ENCODE measurements around the gene DIS3L2.

The DIS3L2 gene

DNA sequence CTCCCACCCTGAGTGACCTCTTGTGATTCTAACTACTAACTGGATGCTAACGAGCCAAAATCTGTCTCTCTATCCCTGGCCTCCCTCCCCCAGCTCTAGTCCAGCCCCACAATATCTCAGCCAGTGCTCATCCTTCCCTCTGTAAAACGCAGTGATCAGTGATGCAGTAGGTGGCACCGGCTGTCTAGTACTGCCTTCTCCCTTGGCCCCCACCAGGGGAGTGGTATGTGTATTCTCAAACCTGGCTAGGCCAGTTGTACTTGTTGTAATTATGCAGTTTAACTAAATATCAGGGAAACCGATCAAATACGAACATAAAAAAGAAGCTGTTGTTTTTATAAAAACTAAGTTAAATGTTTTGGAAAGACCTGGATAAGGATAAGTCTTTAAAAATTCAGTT, 303.8 kb downstream of the DIS3L2 start:
- H3K18ac ChIP-seq (ENCODE audit: low read length), result no peak overlapping the region
- H3K4ac ChIP-seq (ENCODE audit: low read depth, low read length), result no peak overlapping the region
- no peak overlapping the region for H3K9ac ChIP-seq (ENCODE audit: low read length)
- no peak overlapping the region for H4K8ac ChIP-seq (ENCODE audit: low read depth, low read length)
- no peak overlapping the region for H3K4me2 ChIP-seq (ENCODE audit: low read length)
- WGBS (ENCODE audit: extremely low coverage, insufficient coverage, low lambda C conversion rate), result no CpG with 5 or more reads among the region's 5 CpGs
- no peaks in the 10 kb centered on the region for H3K4me1 ChIP-seq (ENCODE audit: control insufficient read depth, low read depth, low read length)
- no peak overlapping the region for H3K27ac ChIP-seq (ENCODE audit: low read depth, low read length)
- no peaks in the 10 kb centered on the region for H3K36me3 ChIP-seq (ENCODE audit: control insufficient read depth, insufficient read depth, low read length)
- H2BK5ac ChIP-seq (ENCODE audit: low read length), result no peak overlapping the region
- H3K56ac ChIP-seq (ENCODE audit: low read length), result no peak overlapping the region
- no peak overlapping the region for H2AK5ac ChIP-seq (ENCODE audit: low read length)
- no peak for DNase-seq
- H2BK15ac ChIP-seq (replicated peaks; ENCODE audit: low read depth), result no peak overlapping the region
- H4K5ac ChIP-seq (ENCODE audit: low read length), result no peak overlapping the region
- H3K79me1 ChIP-seq (ENCODE audit: low read length), result no peaks in the 10 kb centered on the region
- H3K79me2 ChIP-seq (ENCODE audit: control insufficient read depth, insufficient read depth, low read length), result no peaks in the 10 kb centered on the region
- H3K23ac ChIP-seq (ENCODE audit: low read length), result no peak overlapping the region
- H2BK120ac ChIP-seq (ENCODE audit: low read depth, low read length), result no peak overlapping the region
- H3K27me3 ChIP-seq (ENCODE audit: insufficient read depth, low read length, poor library complexity), result no peaks in the 10 kb centered on the region
- H3K4me3 ChIP-seq (ENCODE audit: low read length), result no peak overlapping the region

DNA sequence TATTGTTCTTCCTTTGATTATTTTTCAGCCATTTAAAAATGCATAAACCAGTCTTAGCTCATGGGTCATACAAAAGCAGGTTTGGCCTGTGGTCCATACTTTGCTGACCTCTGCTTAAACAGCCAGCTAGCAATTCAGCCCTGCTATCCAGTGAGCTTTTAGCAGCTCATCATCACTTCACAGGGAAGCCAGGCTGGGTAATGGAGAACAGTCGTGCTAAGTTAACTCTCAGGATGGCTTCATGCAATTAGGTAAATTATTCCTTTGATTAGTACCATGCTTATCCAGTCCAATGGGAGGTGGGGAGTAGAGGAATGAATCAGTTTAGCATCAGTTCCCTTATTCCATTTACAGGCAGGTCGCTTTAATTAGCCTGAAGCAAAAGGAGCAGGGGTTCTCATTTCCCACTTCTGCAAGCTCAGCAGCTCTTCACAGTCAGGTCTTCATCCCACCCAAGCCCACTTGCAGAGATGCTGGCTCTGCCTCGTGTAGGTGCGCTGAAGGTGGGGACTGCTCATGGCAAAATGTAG, 307.2 kb downstream of the DIS3L2 start:
- Histone ChIP-seq H3K4ac (ENCODE audit: low read depth, low read length) (no peak overlapping the region), H3K79me2 (ENCODE audit: control insufficient read depth, insufficient read depth, low read length) (no peaks in the 10 kb centered on the region), H2AK5ac (ENCODE audit: low read length) (no peak overlapping the region), H3K4me1 (ENCODE audit: control insufficient read depth, low read depth, low read length) (no peaks in the 10 kb centered on the region), H3K36me3 (ENCODE audit: control insufficient read depth, insufficient read depth, low read length) (no peaks in the 10 kb centered on the region), H3K23ac (ENCODE audit: low read length) (no peak overlapping the region), H2BK120ac (ENCODE audit: low read depth, low read length) (no peak overlapping the region), H3K27me3 (ENCODE audit: insufficient read depth, low read length, poor library complexity) (no peaks in the 10 kb centered on the region), H3K56ac (ENCODE audit: low read length) (no peak overlapping the region), H3K18ac (ENCODE audit: low read length) (no peak overlapping the region), H2BK15ac (replicated peaks; ENCODE audit: low read depth) (no peak overlapping the region), H4K5ac (ENCODE audit: low read length) (no peak overlapping the region), H3K79me1 (ENCODE audit: low read length) (no peaks in the 10 kb centered on the region), H3K9ac (ENCODE audit: low read length) (no peak overlapping the region), H3K4me3 (ENCODE audit: low read length) (no peak overlapping the region), H3K4me2 (ENCODE audit: low read length) (no peak overlapping the region), H3K27ac (ENCODE audit: low read depth, low read length) (no peak overlapping the region), H2BK5ac (ENCODE audit: low read length) (no peak overlapping the region), H4K8ac (ENCODE audit: low read depth, low read length) (no peak overlapping the region)
- WGBS (ENCODE audit: extremely low coverage, insufficient coverage, low lambda C conversion rate), result no CpG with 5 or more reads among the region's 4 CpGs
- DNase-seq, result peak; percentile 70

DNA sequence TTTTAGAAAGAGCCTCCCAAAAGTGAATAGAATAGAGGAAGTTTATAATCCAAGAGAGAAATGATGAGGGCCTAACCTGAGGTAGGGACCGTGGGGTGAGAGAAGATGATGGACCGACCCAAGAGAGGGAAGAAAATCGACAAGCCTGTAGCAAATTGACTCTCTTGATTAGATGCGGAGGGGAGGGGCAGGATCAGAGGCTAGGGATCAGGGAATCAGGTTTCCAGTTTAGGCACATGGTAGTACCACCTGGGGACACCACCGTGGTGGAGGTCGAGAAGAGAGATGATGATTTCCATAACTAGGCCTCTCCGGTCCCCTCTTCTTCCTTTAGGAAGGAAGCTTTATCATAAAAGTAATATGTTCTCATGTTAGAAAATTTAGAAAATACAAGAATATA, 308.4 kb downstream of the DIS3L2 start:
- H3K23ac ChIP-seq (ENCODE audit: low read length), result no peak overlapping the region
- no peak overlapping the region for H3K4me2 ChIP-seq (ENCODE audit: low read length)
- DNase-seq, result no peak
- no peak overlapping the region for H3K4me3 ChIP-seq (ENCODE audit: low read length)
- no peak overlapping the region for H3K56ac ChIP-seq (ENCODE audit: low read length)
- H2BK5ac ChIP-seq (ENCODE audit: low read length), result no peak overlapping the region
- H3K79me2 ChIP-seq (ENCODE audit: control insufficient read depth, insufficient read depth, low read length), result no peaks in the 10 kb centered on the region
- no peak overlapping the region for H3K4ac ChIP-seq (ENCODE audit: low read depth, low read length)
- H4K8ac ChIP-seq (ENCODE audit: low read depth, low read length), result no peak overlapping the region
- no peaks in the 10 kb centered on the region for H3K79me1 ChIP-seq (ENCODE audit: low read length)
- no peak overlapping the region for H3K18ac ChIP-seq (ENCODE audit: low read length)
- no peaks in the 10 kb centered on the region for H3K4me1 ChIP-seq (ENCODE audit: control insufficient read depth, low read depth, low read length)
- no CpG with 5 or more reads among the region's 7 CpGs for WGBS (ENCODE audit: extremely low coverage, insufficient coverage, low lambda C conversion rate)
- no peaks in the 10 kb centered on the region for H3K36me3 ChIP-seq (ENCODE audit: control insufficient read depth, insufficient read depth, low read length)
- no peak overlapping the region for H2AK5ac ChIP-seq (ENCODE audit: low read length)
- no peak overlapping the region for H3K27ac ChIP-seq (ENCODE audit: low read depth, low read length)
- H3K27me3 ChIP-seq (ENCODE audit: insufficient read depth, low read length, poor library complexity), result no peaks in the 10 kb centered on the region
- H2BK15ac ChIP-seq (replicated peaks; ENCODE audit: low read depth), result no peak overlapping the region
- no peak overlapping the region for H2BK120ac ChIP-seq (ENCODE audit: low read depth, low read length)
- no peak overlapping the region for H3K9ac ChIP-seq (ENCODE audit: low read length)
- no peak overlapping the region for H4K5ac ChIP-seq (ENCODE audit: low read length)

DNA sequence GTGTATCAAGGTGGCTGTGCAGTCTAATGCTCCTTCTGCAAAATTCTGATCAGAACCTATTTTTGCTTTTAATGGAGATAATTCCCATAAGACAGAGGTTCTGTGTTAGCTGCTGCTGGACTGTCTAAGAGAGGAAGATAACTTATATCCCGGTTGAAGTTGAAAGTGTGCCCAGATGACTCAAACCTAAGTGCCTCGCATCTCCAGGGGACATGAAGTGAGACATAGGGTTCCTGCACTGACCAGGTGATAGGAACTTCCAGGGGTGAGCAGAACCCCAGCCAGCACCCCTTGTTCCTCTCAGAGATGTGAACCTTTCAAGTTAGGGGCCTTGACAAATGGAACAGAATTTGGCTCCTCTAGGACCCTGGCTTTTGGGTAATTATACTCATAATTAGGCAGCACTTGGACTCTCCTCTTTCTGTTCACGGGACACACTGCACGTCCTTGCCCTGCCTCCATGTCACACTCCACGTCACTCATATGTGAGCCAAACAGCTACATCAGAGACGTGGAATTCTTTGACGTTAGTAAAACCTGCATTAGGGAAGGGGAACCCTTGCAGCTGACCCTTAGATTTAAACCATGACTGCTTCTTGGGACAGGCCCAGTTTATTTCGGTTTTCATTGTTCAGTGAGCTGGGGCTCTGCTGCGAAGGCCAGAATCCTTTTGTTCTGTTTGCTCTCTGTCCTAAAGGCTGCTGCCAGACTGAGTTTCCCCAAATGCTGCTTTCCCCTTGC, 312.6 kb downstream of the DIS3L2 start:
- Histone ChIP-seq H3K56ac (ENCODE audit: low read length) (no peak overlapping the region), H3K4ac (ENCODE audit: low read depth, low read length) (no peak overlapping the region), H3K4me1 (ENCODE audit: control insufficient read depth, low read depth, low read length) (peaks cover 11% of the 10 kb centered on the region), H2BK120ac (ENCODE audit: low read depth, low read length) (no peak overlapping the region), H3K18ac (ENCODE audit: low read length) (no peak overlapping the region), H3K27ac (ENCODE audit: low read depth, low read length) (no peak overlapping the region), H3K23ac (ENCODE audit: low read length) (no peak overlapping the region), H3K4me3 (ENCODE audit: low read length) (no peak overlapping the region), H3K79me2 (ENCODE audit: control insufficient read depth, insufficient read depth, low read length) (no peaks in the 10 kb centered on the region), H3K79me1 (ENCODE audit: low read length) (no peaks in the 10 kb centered on the region), H2BK15ac (replicated peaks; ENCODE audit: low read depth) (no peak overlapping the region), H3K27me3 (ENCODE audit: insufficient read depth, low read length, poor library complexity) (no peaks in the 10 kb centered on the region), H4K5ac (ENCODE audit: low read length) (no peak overlapping the region), H3K9ac (ENCODE audit: low read length) (no peak overlapping the region), H3K4me2 (ENCODE audit: low read length) (no peak overlapping the region), H2AK5ac (ENCODE audit: low read length) (no peak overlapping the region), H4K8ac (ENCODE audit: low read depth, low read length) (no peak overlapping the region), H3K36me3 (ENCODE audit: control insufficient read depth, insufficient read depth, low read length) (no peaks in the 10 kb centered on the region), H2BK5ac (ENCODE audit: low read length) (no peak overlapping the region)
- WGBS (ENCODE audit: extremely low coverage, insufficient coverage, low lambda C conversion rate), result no CpG with 5 or more reads among the region's 9 CpGs
- no peak for DNase-seq

DNA sequence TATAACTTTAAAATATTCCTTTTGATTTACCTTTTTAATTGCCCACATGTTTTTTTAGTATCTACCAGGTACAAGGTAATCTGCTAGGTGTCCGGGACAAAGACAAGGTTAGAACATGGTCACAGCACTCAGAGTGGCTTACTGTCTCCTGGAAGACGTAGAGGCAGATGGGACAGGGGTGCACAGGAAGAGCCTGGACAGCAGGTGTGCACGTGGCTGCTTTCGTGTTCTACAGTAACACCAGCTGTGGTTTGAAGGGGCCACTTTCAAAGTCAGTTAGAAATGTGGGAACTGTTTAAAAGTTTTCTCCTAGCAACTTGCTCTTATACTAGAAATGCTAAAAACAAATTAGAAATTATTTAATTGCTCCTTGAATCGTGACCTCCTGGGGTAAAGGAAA, 314.2 kb downstream of the DIS3L2 start:
- Histone ChIP-seq H4K5ac (ENCODE audit: low read length) (no peak overlapping the region), H3K36me3 (ENCODE audit: control insufficient read depth, insufficient read depth, low read length) (no peaks in the 10 kb centered on the region), H3K27me3 (ENCODE audit: insufficient read depth, low read length, poor library complexity) (no peaks in the 10 kb centered on the region), H3K4me2 (ENCODE audit: low read length) (no peak overlapping the region), H2BK120ac (ENCODE audit: low read depth, low read length) (no peak overlapping the region), H3K4me3 (ENCODE audit: low read length) (no peak overlapping the region), H3K56ac (ENCODE audit: low read length) (no peak overlapping the region), H3K4me1 (ENCODE audit: control insufficient read depth, low read depth, low read length) (peaks cover 11% of the 10 kb centered on the region), H3K27ac (ENCODE audit: low read depth, low read length) (no peak overlapping the region), H3K9ac (ENCODE audit: low read length) (no peak overlapping the region), H3K23ac (ENCODE audit: low read length) (no peak overlapping the region), H2BK5ac (ENCODE audit: low read length) (no peak overlapping the region), H3K18ac (ENCODE audit: low read length) (no peak overlapping the region), H2BK15ac (replicated peaks; ENCODE audit: low read depth) (no peak overlapping the region), H3K79me1 (ENCODE audit: low read length) (no peaks in the 10 kb centered on the region), H3K79me2 (ENCODE audit: control insufficient read depth, insufficient read depth, low read length) (no peaks in the 10 kb centered on the region), H4K8ac (ENCODE audit: low read depth, low read length) (no peak overlapping the region), H2AK5ac (ENCODE audit: low read length) (no peak overlapping the region), H3K4ac (ENCODE audit: low read depth, low read length) (no peak overlapping the region)
- no CpG with 5 or more reads among the region's 5 CpGs for WGBS (ENCODE audit: extremely low coverage, insufficient coverage, low lambda C conversion rate)
- no peak for DNase-seq
